Stimulated activated CD8-positive, alpha-beta memory T cell treated with anti-CD3 and anti-CD28 coated beads, Interleukin-7, amount 100 ng/mL, for 4 hours (primary cell): ENCODE data around the gene ZNF638.

ENCODE experiments used
- DNase-seq, 2 donors: peaks; one replicate each; pipeline ENCODE4 v3.0.0-alpha.2; 2020; ENCODE audit warnings: low read depth in 2 of 2

Gene ZNF638

DNA sequence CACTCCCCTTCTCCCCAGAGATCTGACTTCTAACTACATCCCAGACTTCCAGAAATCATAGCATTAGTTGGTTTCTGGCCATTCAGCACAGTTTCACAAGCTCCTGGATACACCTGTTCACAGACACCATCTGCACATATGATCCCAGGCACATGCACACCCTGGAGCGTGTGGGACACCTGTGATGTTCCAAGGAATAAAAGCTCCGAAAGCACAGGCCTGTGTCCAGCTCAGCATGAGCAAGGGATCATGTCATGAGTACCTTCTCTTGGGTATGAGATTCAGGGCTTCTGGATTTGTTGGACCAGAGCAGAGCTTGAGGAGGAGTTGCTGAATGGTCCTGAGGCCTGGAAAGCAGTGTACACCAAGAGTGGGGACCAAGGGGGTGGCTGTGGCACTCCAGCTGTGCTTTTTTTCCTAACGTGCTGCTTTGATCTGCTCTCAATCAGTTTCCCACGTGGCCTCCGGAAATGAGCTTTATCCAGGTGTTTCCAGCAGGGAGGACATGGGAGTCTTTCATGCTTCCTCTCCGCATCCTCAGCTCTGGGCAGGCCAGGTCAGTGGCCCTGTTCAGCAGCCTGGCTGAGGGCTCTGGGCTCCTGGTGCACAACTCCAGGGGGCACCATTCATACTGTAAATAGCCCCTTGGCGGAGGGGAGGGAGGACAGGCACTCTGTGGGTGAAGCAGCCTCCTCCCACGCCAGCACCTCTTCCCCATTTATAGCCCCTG lies 123.6 kb downstream of the ZNF638 start:
- no peak for DNase-seq

GRCh38 chr2:71455741-71456569 lies 124.4 kb downstream of the ZNF638 start:
- DNase-seq: no peak

DNA sequence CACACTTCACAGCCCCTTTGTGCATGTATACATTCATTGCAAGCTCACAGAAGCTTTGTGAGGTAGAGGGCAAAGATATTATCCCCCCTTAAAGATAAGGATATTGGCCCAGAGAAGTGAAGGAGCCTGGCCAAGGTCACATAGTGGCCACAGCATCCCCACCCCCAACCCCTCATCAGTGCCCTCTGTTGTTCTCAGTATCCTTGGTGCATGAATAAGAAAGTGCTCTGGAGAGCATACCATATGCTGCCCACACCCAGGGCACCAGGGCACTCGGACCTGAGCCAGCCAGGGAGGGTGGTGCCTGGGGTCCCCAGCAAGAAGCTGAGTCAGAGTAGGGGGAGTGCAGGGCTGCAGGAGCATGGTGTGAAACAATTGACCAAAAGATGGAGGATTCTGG lies 125.0 kb downstream of the ZNF638 start:
- no peak for DNase-seq

GRCh38 chr2:71457123-71457915 lies 125.7 kb downstream of the ZNF638 start:
- no peak for DNase-seq

DNA sequence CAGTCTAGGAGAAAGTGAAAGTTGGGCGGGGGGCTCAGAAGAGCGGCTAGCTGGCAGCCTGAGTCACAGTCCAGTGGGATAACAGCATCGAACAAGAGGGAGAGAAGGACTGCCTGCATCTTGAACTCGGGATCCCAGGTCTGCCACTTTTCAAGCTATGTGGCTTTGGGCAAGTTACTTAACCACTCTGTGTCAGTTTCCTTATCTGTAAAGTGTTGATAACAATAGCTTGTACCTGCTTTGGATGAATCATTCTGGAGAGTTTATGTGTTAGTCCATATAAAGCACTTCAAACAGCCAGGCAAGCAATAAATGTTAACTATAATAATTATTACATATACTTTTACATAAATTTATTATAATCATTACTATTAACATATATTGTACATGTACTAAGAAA lies 126.3 kb downstream of the ZNF638 start:
- no peak for DNase-seq

- DNase-seq: no peak
These were observed 127.0 kb downstream of the ZNF638 start for GRCh38 chr2:71458413-71459083.

GRCh38 chr2:71459084-71459431 lies 127.5 kb downstream of the ZNF638 start:
- DNase-seq: no peak

- DNase-seq: no peak
These were observed 128.5 kb downstream of the ZNF638 start for GRCh38 chr2:71460056-71460455.

- DNase-seq: no peak
These were observed 129.2 kb downstream of the ZNF638 start for GRCh38 chr2:71460595-71461303.

DNA sequence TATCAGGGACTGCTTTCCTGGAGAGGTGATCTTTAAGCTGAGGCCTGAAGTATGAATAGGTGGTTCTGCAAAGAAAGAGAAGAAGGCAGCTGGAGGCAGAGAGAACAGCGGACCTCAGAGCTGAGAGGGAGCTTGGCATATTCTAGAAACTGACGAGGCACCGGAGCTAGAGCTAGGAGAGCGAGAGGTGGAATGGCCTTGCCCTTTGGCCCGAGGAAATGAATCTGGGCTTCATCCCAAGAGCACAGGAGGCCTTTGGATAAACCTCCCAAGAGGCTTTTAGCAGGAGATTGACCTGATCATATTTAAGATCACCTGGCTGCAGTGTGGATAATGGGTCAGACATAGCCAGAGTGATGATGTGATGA lies 129.7 kb downstream of the ZNF638 start:
- DNase-seq: no peak

- no peak for DNase-seq
These were observed 130.5 kb downstream of the ZNF638 start for GRCh38 chr2:71462056-71462605.

- DNase-seq: no peak
These were observed 131.2 kb downstream of the ZNF638 start for GRCh38 chr2:71462641-71463341.

GRCh38 chr2:71463342-71463654 lies 131.7 kb downstream of the ZNF638 start:
- no peak for DNase-seq

DNA sequence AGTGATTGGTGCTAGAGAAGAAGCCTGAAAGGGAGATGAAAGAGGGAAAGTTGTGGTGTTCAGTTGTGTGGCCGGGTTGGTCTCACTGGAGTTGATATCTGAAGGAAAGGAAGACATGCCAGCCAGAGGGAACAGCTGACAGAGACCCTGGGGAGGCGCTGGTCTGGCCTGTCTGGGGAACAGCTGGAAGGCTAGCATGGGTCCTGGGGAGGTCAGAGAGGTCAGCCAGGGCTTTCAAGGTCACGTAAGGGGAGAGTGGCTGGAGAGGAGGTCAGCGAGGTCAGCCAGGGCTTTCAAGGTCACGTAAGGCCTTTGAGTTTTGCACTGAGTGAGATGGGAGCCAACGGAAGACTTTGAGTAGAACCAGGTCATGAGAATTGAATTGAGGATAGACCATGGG lies 132.8 kb downstream of the ZNF638 start:
- DNase-seq: no peak

- no peak for DNase-seq
These were observed 133.8 kb downstream of the ZNF638 start for GRCh38 chr2:71465356-71465755.

GRCh38 chr2:71465961-71466300 lies 134.3 kb downstream of the ZNF638 start:
- no peak for DNase-seq

DNA sequence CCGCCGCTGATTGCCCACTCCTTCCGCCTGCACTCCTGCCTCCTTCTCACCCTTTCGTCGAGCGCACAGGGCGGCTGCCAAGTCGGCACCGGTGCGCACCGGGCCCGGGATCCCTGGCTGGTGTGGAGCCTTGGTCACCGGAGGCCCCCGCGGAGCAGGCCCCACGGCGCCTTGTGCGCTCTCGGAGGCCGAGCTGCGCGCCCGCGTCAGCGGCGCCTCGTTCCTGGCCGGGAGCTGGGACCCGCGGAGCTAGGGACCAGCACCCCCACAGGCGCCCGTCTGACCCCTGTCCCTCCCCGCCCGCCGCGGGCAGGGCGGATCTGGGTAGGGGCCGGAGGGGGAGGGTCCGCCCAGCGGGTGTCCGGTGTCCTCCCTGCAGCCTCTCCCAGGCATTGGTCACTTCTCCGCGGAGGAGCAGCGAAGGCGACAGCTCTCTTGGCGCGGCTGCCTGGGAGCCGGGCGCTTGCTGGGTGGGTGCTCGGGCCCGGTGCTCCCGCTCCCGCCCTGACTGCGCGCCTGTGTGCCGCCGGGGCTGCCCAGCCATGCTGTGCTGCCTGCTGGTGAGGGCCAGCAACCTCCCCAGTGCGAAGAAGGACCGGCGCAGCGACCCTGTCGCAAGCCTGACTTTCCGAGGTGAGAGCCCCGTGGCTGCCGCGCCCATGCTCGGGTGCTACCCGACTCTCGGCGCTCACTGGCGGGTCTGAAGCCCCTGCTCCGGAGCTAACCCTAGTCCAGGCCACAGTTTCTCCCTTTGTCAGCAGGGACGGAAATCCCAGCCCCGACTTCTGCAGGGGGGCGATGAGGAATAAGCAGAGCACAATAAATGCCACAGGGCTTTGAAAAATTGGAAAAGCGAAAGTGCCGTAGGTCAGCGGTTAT lies 135.0 kb downstream of the ZNF638 start:
- no peak for DNase-seq

DNA sequence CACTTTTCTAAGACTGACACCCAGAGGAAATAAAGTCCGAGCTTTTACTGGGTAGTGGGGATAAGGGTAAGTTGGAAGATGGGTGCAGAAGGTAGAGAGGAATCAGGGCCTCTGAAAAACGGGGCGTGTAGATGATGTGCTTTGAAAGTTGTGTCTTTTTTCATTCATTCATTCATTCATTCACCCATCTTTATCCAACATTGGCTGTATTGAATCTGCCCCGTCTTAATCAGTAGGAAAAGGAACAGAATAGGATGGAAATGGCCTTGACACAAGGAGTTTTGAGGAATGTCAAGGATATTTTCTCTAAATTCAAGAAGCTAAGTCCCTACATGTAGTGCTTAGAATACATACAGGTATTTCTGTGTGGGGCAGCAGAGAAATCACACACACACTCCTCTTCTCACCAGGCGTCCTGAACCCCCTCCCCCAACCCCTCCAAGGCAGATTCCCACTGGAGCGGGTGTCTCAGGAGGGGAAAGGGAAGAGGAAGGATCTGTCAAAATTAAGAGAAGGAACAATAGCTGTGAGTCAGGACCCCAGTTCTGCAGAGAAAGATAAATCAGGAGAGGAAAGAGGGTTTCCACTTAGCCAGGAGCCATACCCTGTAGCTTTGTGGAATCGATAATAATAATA lies 135.7 kb downstream of the ZNF638 start:
- no peak for DNase-seq

DNA sequence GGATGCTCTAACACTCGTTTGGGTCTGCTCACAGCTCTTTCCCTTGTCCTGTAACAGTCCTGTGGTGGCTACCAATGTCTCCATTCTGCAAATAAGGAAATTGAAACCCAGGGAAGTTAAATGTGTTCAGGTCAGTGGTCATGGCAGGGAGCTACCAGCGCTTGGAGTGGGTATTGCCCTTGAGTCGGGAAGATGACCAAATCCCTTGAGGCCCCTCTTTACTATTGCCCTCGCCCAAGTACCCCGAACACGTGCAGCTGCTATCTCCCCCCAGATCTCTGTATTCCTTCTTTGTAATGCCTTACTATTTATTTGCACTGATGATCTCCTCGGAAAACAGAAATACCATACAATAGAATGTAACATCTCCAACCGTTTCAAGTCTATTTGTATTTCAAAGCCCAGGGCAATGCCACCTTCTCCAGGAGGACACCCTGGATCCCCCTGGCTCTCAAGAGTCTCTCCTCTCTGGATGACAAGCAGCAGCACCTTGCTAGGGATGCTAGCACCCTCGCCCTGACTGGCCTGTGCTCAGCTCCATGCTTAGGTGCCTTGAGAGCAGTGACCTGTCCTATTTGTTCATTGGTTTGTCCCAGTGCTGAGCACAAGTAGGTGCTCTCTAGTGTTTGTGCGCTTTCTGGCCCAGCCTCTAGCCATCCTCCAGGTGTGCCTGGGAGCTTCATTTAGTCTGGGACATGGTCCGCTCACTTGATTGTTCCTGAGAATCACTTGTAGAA lies 136.9 kb downstream of the ZNF638 start:
- no peak for DNase-seq
